HEK293T (cell line): ENCODE measurements around the gene MAD2L1BP.

Experiments
- CTCF ChIA-PET: fragments of 350-600 bp; formaldehyde crosslinking; extraction: SDS; loops from one replicate; lab custom pipeline; 2021; ENCODE audit warnings: antibody characterized with exemption, inconsistent platforms; lab: Yijun Ruan, JAX
- POLR2A ChIA-PET: fragments of 350-600 bp; formaldehyde crosslinking; extraction: SDS; loops from one replicate; lab custom pipeline; 2020; ENCODE audit warnings: antibody characterized with exemption, inconsistent platforms; lab: Yijun Ruan, JAX
- DNase-seq: peaks from one replicate; pipeline ENCODE4 v3.0.0; 2012; ENCODE audit warnings: mixed read lengths; ENCODE audit errors: extremely low spot score
- ARNT ChIP-seq: fragments of 450-650 bp; IDR thresholded peaks from 2 replicates; pipeline ENCODE4 v1.6.1; 2017; ENCODE audit warnings: mild to moderate bottlenecking
- BHLHE40 ChIP-seq: fragments of 450-650 bp; IDR thresholded peaks from 2 replicates; pipeline ENCODE4 v1.6.1; 2016; ENCODE audit warnings: mild to moderate bottlenecking, moderate library complexity, borderline replicate concordance
- CTBP1 ChIP-seq: fragments of 450-650 bp; IDR thresholded peaks from 2 replicates; pipeline ENCODE4 v1.6.1; 2016; ENCODE audit warnings: borderline replicate concordance
- ELF4 ChIP-seq: fragments of 450-650 bp; IDR thresholded peaks from 2 replicates; pipeline ENCODE4 v1.6.1; 2017; ENCODE audit warnings: antibody characterized with exemption
- FOXA1 ChIP-seq: fragments of 450-650 bp; IDR thresholded peaks from 2 replicates; pipeline ENCODE4 v1.6.1; 2016; ENCODE audit warnings: mild to moderate bottlenecking
- FOXK2 ChIP-seq: fragments of 450-650 bp; IDR thresholded peaks from 2 replicates; pipeline ENCODE4 v1.6.1; 2016; ENCODE audit warnings: mild to moderate bottlenecking
- FOXM1 ChIP-seq: fragments of 450-650 bp; IDR thresholded peaks from 2 replicates; pipeline ENCODE4 v1.6.1; 2017; ENCODE audit warnings: mild to moderate bottlenecking, borderline replicate concordance
- HDGF ChIP-seq: fragments of 450-650 bp; IDR thresholded peaks from 2 replicates; pipeline ENCODE4 v1.6.1; 2017; ENCODE audit warnings: antibody characterized with exemption, borderline replicate concordance
- L3MBTL2 ChIP-seq: fragments of 450-650 bp; conservative IDR thresholded peaks from 2 replicates; pipeline ENCODE4 v1.6.1; 2016; ENCODE audit warnings: mild to moderate bottlenecking
- LEF1 ChIP-seq: fragments of 450-650 bp; IDR thresholded peaks from 2 replicates; pipeline ENCODE4 v1.6.1; 2017; ENCODE audit warnings: mild to moderate bottlenecking, borderline replicate concordance
- NFRKB ChIP-seq: fragments of 450-650 bp; IDR thresholded peaks from 2 replicates; pipeline ENCODE4 v1.6.1; 2016; ENCODE audit warnings: mild to moderate bottlenecking, moderate library complexity
- PKNOX1 ChIP-seq: fragments of 450-650 bp; IDR thresholded peaks from 2 replicates; pipeline ENCODE4 v1.6.1; 2016
- SP1 ChIP-seq: fragments of 450-650 bp; IDR thresholded peaks from 2 replicates; pipeline ENCODE4 v1.6.1; 2017
- SUZ12 ChIP-seq: fragments of 450-650 bp; IDR thresholded peaks from 2 replicates; pipeline ENCODE4 v1.6.1; 2016; ENCODE audit warnings: mild to moderate bottlenecking
- TARDBP ChIP-seq: fragments of 450-650 bp; IDR thresholded peaks from 2 replicates; pipeline ENCODE4 v1.6.1; 2016
- ZNF384 ChIP-seq: fragments of 450-650 bp; IDR thresholded peaks from 2 replicates; pipeline ENCODE4 v1.6.1; 2016

The MAD2L1BP gene

GRCh38 chr6:43674921-43675320, 39.3 kb downstream of the MAD2L1BP start:
- ChIA-PET CTCF (no interaction called here), POLR2A (no interaction called here)
- TF ChIP-seq FOXA1, result no peak
- TF ChIP-seq ELF4, result no peak
- no peak for TF ChIP-seq L3MBTL2
- no peak for TF ChIP-seq LEF1
- TF ChIP-seq ARNT, result no peak
- no peak for TF ChIP-seq FOXM1
- TF ChIP-seq FOXK2, result no peak
- TF ChIP-seq BHLHE40, result no peak
- TF ChIP-seq ZNF384, result no peak
- TF ChIP-seq PKNOX1, result no peak
- no peak for TF ChIP-seq SP1
- no peak for TF ChIP-seq TARDBP
- no peak for TF ChIP-seq HDGF
- no peak for TF ChIP-seq SUZ12
- TF ChIP-seq NFRKB, result no peak
- no peak for TF ChIP-seq CTBP1
- DNase-seq, result no peak

GRCh38 chr6:43676962-43677606, 41.4 kb downstream of the MAD2L1BP start:
- CTCF ChIA-PET, result no interaction called here
- no peak for DNase-seq
- TF ChIP-seq CTBP1 (no peak), FOXA1 (no peak), ZNF384 (no peak), SP1 (no peak), PKNOX1 (no peak), FOXM1 (no peak), FOXK2 (no peak), SUZ12 (no peak), ELF4 (no peak), TARDBP (no peak), HDGF (no peak), BHLHE40 (no peak), LEF1 (no peak), L3MBTL2 (no peak), ARNT (no peak), NFRKB (no peak)
- POLR2A ChIA-PET, result interaction anchor here (1.7 kb wide), 1 partner anchor 11 kb away, joined by 6 read pairs; the partner anchor contains the start of gene MRPS18A

DNA sequence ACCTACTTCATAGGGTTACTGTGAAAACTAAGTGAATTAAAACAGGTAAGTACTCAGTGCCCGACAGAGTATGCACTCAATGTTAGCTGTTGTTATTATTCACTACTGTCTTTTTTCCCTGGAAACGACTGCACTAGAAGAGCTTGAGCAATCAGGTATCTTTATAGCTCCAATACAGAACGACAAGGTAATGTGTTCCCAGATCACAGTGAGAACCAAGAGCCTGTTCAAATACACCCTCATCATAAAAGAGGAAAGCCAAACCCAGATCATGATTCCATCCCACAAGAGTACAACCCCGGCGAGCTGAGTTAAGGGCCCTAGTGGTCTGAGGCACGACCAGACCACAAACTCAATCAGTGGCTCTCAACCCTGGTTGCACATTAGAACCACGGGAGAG, 42.1 kb downstream of the MAD2L1BP start:
- ChIA-PET CTCF (no interaction called here), POLR2A (interaction anchor here (1.7 kb wide), 1 partner anchor 10 kb away, joined by 6 read pairs; the partner anchor contains the start of gene MRPS18A)
- no peak for DNase-seq
- TF ChIP-seq LEF1, result no peak
- no peak for TF ChIP-seq PKNOX1
- no peak for TF ChIP-seq ZNF384
- TF ChIP-seq SUZ12, result no peak

DNA sequence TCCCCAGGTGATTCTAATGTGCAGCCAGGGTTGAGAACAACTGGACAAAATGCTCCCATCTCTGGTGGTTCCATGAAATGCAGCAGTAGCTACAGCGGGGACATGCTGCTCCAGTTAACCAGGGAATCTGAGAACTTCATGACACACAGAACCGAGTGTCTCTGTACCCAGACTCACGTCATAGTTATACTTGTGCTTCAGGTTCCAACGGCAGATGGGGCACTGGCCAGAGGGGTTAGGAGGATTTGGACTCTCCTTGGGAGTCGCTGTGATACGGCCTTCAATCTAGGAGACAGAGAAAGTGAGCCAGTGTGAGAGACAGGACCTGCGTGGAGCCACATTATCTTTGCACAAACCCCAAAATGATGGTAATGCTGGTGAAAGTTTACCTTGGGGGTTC, 42.7 kb downstream of the MAD2L1BP start:
- no peak for DNase-seq
- no peak for TF ChIP-seq FOXM1
- no peak for TF ChIP-seq FOXA1
- TF ChIP-seq SP1, result no peak
- TF ChIP-seq ELF4, result no peak
- no peak for TF ChIP-seq TARDBP
- TF ChIP-seq BHLHE40, result no peak
- no peak for TF ChIP-seq ZNF384
- no peak for TF ChIP-seq LEF1
- TF ChIP-seq L3MBTL2, result no peak
- no peak for TF ChIP-seq ARNT
- no peak for TF ChIP-seq NFRKB
- no peak for TF ChIP-seq SUZ12
- no peak for TF ChIP-seq PKNOX1
- no peak for TF ChIP-seq FOXK2
- TF ChIP-seq CTBP1, result no peak
- TF ChIP-seq HDGF, result no peak
- ChIA-PET CTCF (interaction anchor here (1.1 kb wide), 1 partner anchor 10 kb away, joined by 3 read pairs; no protein-coding TSS in a partner anchor), POLR2A (interaction anchor here (1.7 kb wide), 1 partner anchor 9 kb away, joined by 6 read pairs; the partner anchor contains the start of gene MRPS18A)

GRCh38 chr6:43679057-43679456, 43.4 kb downstream of the MAD2L1BP start:
- ChIA-PET CTCF (interaction anchor here (1.1 kb wide), 1 partner anchor 11 kb away, joined by 3 read pairs; no protein-coding TSS in a partner anchor), POLR2A (no interaction called here)
- no peak for DNase-seq
- TF ChIP-seq FOXA1, result no peak
